ENCODE results near the gene UNC13A. TPM values are rescaled to one million over a fixed set of nuclear protein-coding genes. Genes with fewer than 3 reads are reported as not detected.

UNC13A gene
- total RNA-seq, 1 experiment from 2014 or later, result 0.18 TPM

- no peaks in the 10 kb centered on the region for H3K9me3 ChIP-seq
- H3K27me3 Mint-ChIP-seq (ENCODE audit: insufficient read depth, unreplicated experiment), result peaks cover 9% of the 10 kb centered on the region
- H3K4me3 Mint-ChIP-seq (ENCODE audit: unreplicated experiment), result no peak overlapping the region
- H3K4me1 ChIP-seq, result no peaks in the 10 kb centered on the region
- TF ChIP-seq CTCF (IDR thresholded peaks at IDR 0.05; ENCODE audit: insufficient read depth in 1 of 2, low read depth in 1 of 2, low read length in 1 of 2, severe bottlenecking in 1 of 2, unreplicated experiment in 1 of 2), result no peak
- H3K27ac Mint-ChIP-seq (ENCODE audit: unreplicated experiment), result no peak overlapping the region
- H3K4me3 ChIP-seq (ENCODE audit: low read depth, low read length), result no peak overlapping the region
- intact Hi-C loops (cut with micrococcal nuclease; ENCODE audit: unreplicated experiment), result no loop called here
- ChIA-PET CTCF (no interaction called here), POLR2A (no interaction called here)
- no peaks in the 10 kb centered on the region for H3K4me1 Mint-ChIP-seq (ENCODE audit: low read depth, unreplicated experiment)
- no peaks in the 10 kb centered on the region for H3K27me3 ChIP-seq (replicated peaks; ENCODE audit: control insufficient read depth, insufficient read depth, low read length)
- no peaks in the 10 kb centered on the region for H3K36me3 Mint-ChIP-seq (ENCODE audit: insufficient read depth, unreplicated experiment)
- DNase-seq, result no peak
- H3K9me3 Mint-ChIP-seq (ENCODE audit: unreplicated experiment), result no peaks in the 10 kb centered on the region
- BruUV-seq (replicated peaks), result no TSS peak
- H3K36me3 ChIP-seq (ENCODE audit: control insufficient read depth, insufficient read depth, low read length), result no peaks in the 10 kb centered on the region
Measured at GRCh38 chr19:17648786-17649185, 39.4 kb downstream of the UNC13A start.

DNA sequence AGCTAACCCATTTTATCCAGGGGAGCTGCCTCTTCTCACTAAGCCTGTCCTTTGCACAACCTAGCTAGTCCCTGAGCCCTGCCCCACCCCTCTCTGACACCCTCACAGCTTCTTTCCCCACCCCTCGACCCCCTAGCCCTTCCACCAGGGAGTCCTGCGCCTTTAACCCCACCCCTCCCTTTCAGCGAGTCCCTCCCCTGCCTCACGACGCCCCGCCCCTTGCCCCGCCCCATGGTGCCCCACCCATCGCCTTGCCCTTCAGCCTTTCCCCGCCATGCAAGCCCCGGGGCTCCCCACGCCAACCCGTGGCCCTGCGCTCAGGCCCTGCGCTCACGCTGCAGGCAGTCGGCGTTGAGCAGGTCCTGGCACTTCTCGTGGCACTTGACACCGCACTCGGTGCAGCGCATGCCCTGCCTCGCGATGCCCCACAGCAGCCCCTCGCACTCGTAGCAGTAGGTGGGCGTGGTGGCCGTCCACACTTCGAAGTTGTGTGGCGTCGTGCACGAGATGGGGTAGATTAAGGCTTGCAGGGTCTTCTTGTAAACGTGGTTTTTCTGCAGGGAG is 40.0 kb downstream of the UNC13A start:
- DNase-seq, result no peak
- Mint-ChIP-seq H3K9me3 (ENCODE audit: unreplicated experiment) (no peaks in the 10 kb centered on the region), H3K27me3 (ENCODE audit: insufficient read depth, unreplicated experiment) (peaks cover 9% of the 10 kb centered on the region), H3K36me3 (ENCODE audit: insufficient read depth, unreplicated experiment) (no peaks in the 10 kb centered on the region), H3K4me1 (ENCODE audit: low read depth, unreplicated experiment) (no peaks in the 10 kb centered on the region), H3K27ac (ENCODE audit: unreplicated experiment) (no peak overlapping the region), H3K4me3 (ENCODE audit: unreplicated experiment) (no peak overlapping the region)
- Histone ChIP-seq H3K9me3 (no peaks in the 10 kb centered on the region), H3K36me3 (ENCODE audit: control insufficient read depth, insufficient read depth, low read length) (no peaks in the 10 kb centered on the region), H3K4me3 (ENCODE audit: low read depth, low read length) (no peak overlapping the region), H3K4me1 (no peaks in the 10 kb centered on the region), H3K27me3 (replicated peaks; ENCODE audit: control insufficient read depth, insufficient read depth, low read length) (no peaks in the 10 kb centered on the region)
- no TSS peak for BruUV-seq (replicated peaks)
- TF ChIP-seq CTCF (IDR thresholded peaks at IDR 0.05; ENCODE audit: insufficient read depth in 1 of 2, low read depth in 1 of 2, low read length in 1 of 2, severe bottlenecking in 1 of 2, unreplicated experiment in 1 of 2), result no peak
- intact Hi-C loops (cut with micrococcal nuclease; ENCODE audit: unreplicated experiment), result no loop called here
- POLR2A ChIA-PET, result no interaction called here
- CTCF ChIA-PET, result no interaction called here

DNA sequence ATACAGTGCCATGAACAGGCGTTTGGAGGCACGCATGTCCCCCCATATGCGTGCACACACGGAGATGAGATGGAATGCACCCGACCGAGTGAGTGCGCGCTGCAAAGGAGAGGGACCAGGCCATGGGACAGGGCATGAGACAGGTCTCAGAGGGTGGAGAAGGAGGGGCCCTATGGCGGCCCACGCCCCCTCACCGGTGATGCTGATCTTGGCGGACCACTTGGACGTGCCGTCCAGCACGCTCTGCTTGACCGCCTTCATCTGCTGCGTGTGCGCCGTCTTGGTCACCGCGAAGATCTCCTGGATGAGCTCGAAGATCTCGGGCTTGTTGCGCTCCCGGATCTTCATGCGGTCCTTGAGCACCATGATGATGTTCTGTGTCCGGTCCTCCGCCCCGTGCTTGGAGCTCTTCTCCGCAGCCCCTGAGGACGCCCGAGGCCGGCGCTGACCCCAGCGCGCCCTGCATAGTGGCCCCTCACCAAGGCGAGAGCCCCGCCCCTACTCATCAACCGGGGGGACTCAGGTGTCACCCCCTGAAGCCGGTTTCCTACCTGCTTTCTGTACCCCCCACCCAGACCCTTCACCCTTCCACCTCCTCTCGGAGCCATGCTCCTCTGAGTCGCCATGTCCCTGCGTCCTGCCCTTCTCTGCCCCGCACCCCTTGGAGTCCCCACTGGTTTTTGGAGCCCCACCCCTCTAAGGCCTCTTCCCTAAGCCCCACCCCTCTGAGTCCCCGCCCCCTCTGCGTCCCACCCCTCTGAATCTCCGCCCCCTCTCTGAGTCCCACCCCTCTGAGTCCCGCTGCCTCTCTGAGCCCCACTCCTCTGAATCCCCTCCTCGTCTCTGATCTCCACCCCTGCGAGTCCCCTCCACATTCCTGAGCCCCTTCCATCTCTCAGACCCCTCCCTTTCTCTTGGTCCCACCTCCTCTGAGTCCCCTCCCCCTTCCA is 40.8 kb downstream of the UNC13A start:
- no peaks in the 10 kb centered on the region for H3K9me3 Mint-ChIP-seq (ENCODE audit: unreplicated experiment)
- POLR2A ChIA-PET, result no interaction called here
- Histone ChIP-seq H3K9me3 (no peaks in the 10 kb centered on the region), H3K27me3 (replicated peaks; ENCODE audit: control insufficient read depth, insufficient read depth, low read length) (no peaks in the 10 kb centered on the region), H3K4me1 (no peaks in the 10 kb centered on the region), H3K4me3 (ENCODE audit: low read depth, low read length) (no peak overlapping the region), H3K36me3 (ENCODE audit: control insufficient read depth, insufficient read depth, low read length) (no peaks in the 10 kb centered on the region)
- intact Hi-C loops (cut with micrococcal nuclease; ENCODE audit: unreplicated experiment), result no loop called here
- DNase-seq, result no peak
- BruUV-seq (replicated peaks), result no TSS peak
- peaks cover 9% of the 10 kb centered on the region for H3K27me3 Mint-ChIP-seq (ENCODE audit: insufficient read depth, unreplicated experiment)
- H3K4me1 Mint-ChIP-seq (ENCODE audit: low read depth, unreplicated experiment), result no peaks in the 10 kb centered on the region
- H3K4me3 Mint-ChIP-seq (ENCODE audit: unreplicated experiment), result no peak overlapping the region
- H3K27ac Mint-ChIP-seq (ENCODE audit: unreplicated experiment), result no peak overlapping the region
- no peak for TF ChIP-seq CTCF (IDR thresholded peaks at IDR 0.05; ENCODE audit: insufficient read depth in 1 of 2, low read depth in 1 of 2, low read length in 1 of 2, severe bottlenecking in 1 of 2, unreplicated experiment in 1 of 2)
- CTCF ChIA-PET, result no interaction called here
- no peaks in the 10 kb centered on the region for H3K36me3 Mint-ChIP-seq (ENCODE audit: insufficient read depth, unreplicated experiment)
